ENCODE data around the gene TMEM132A.

The TMEM132A gene

DNA sequence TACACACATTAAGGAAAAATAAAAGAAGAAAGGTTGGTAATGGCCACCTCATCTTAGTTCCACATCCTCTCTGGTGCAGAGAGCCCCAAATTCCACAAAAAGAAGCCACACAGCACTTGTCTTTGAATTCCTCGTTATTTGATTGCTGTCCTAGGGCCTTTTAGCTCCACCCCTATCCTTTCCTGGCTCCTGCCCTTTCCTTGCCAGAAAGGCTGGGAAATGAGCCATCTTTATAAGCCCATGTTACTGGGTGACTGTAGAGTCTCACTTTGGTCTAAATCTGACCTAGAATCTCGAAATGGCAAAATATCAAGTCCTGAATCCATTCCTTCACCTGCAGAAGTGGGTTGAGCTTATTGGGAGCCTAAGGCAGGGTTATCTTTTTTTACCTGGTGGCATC, 4.3 kb upstream of the TMEM132A start:
- no peak overlapping the region for H3K4me3 ChIP-seq (ENCODE audit: low read depth, low read length)
- no peak for DNase-seq (ENCODE audit: low read depth)
- TF ChIP-seq MYC (IDR thresholded peaks at IDR 0.05; ENCODE audit: low read depth, low read length) (no peak), POLR2A (IDR thresholded peaks at IDR 0.05; ENCODE audit: extremely low read depth, insufficient read length) (no peak)
- TF ChIP-seq, protein P1, sequence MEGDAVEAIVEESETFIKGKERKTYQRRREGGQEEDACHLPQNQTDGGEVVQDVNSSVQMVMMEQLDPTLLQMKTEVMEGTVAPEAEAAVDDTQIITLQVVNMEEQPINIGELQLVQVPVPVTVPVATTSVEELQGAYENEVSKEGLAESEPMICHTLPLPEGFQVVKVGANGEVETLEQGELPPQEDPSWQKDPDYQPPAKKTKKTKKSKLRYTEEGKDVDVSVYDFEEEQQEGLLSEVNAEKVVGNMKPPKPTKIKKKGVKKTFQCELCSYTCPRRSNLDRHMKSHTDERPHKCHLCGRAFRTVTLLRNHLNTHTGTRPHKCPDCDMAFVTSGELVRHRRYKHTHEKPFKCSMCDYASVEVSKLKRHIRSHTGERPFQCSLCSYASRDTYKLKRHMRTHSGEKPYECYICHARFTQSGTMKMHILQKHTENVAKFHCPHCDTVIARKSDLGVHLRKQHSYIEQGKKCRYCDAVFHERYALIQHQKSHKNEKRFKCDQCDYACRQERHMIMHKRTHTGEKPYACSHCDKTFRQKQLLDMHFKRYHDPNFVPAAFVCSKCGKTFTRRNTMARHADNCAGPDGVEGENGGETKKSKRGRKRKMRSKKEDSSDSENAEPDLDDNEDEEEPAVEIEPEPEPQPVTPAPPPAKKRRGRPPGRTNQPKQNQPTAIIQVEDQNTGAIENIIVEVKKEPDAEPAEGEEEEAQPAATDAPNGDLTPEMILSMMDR (IDR thresholded peaks at IDR 0.05; ENCODE audit: low read depth, low read length) = no peak
- TF ChIP-seq, protein P2, sequence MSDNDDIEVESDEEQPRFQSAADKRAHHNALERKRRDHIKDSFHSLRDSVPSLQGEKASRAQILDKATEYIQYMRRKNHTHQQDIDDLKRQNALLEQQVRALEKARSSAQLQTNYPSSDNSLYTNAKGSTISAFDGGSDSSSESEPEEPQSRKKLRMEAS (IDR thresholded peaks at IDR 0.05; ENCODE audit: low read depth, low read length) = no peak

DNA sequence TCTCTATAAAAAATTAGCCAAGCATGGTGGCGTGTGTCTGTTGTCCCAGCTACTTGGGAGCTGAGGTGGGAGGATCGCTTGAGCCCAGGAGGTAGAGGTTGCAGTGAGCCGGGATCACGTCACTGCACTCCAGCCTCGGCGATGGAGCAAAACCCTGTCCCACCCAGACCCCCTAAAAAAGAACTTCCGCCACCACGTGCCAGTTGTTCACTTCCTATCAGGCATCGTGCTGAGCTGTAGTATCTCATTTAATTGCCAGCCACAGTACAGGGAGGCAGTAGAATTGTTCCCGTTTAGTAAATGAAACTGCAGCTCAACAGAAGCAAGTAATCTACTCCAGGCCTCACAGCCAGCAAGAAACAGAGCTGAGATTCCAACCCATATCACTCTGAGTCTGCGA, 3.0 kb upstream of the TMEM132A start:
- DNase-seq (ENCODE audit: low read depth) = no peak
- TF ChIP-seq MYC (IDR thresholded peaks at IDR 0.05; ENCODE audit: low read depth, low read length) = no peak
- TF ChIP-seq, protein P1 (IDR thresholded peaks at IDR 0.05; ENCODE audit: low read depth, low read length) = no peak
- no peak for TF ChIP-seq POLR2A (IDR thresholded peaks at IDR 0.05; ENCODE audit: extremely low read depth, insufficient read length)
- TF ChIP-seq, protein P2 (IDR thresholded peaks at IDR 0.05; ENCODE audit: low read depth, low read length) = no peak
- no peak overlapping the region for H3K4me3 ChIP-seq (ENCODE audit: low read depth, low read length)

DNA sequence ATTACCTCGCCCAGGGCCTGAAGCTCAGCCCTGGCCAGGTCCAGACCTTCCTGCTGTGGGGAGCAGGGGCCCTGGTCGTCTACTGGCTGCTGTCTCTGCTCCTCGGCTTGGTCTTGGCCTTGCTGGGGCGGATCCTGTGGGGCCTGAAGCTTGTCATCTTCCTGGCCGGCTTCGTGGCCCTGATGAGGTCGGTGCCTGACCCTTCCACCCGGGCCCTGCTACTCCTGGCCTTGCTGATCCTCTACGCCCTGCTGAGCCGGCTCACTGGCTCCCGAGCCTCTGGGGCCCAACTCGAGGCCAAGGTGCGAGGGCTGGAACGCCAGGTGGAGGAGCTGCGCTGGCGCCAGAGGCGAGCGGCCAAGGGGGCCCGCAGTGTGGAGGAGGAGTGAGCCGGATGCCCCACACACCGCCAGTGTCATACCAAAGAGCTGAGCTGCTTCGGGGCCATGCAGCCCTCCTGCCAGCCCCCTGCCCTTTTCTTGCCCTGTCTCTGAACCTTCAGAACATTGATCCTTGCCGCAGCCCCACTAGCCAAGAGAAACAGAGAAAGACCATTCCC, 2.4 kb upstream of the TMEM132A start:
- no peak for DNase-seq (ENCODE audit: low read depth)
- TF ChIP-seq, protein P1 (IDR thresholded peaks at IDR 0.05; ENCODE audit: low read depth, low read length) = no peak
- TF ChIP-seq POLR2A (IDR thresholded peaks at IDR 0.05; ENCODE audit: extremely low read depth, insufficient read length) = no peak
- TF ChIP-seq MYC (IDR thresholded peaks at IDR 0.05; ENCODE audit: low read depth, low read length) = no peak
- TF ChIP-seq, protein P2 (IDR thresholded peaks at IDR 0.05; ENCODE audit: low read depth, low read length) = no peak
- no peak overlapping the region for H3K4me3 ChIP-seq (ENCODE audit: low read depth, low read length)

DNA sequence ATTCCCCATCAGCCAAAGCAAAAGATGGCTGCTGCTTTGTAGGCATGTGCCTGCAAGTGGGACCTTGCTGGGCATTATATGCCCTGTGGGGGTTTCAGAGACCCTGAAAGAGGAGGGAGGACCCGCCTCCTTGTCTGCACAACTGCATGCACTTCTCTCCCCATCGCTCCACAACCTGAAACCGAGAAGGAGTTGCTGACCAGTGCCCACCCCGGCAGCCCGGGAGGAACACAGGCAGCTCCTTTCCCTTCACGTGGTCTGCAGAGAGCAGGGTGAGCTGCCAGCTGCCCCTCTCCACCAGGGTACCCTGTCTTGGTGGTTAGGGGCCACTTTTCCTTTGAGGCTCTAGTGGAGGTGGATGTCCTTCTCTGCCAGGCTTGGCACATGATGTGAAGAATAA, 1.4 kb upstream of the TMEM132A start:
- DNase-seq (ENCODE audit: low read depth) = no peak
- TF ChIP-seq, protein P1 (IDR thresholded peaks at IDR 0.05; ENCODE audit: low read depth, low read length) = no peak
- TF ChIP-seq POLR2A (IDR thresholded peaks at IDR 0.05; ENCODE audit: extremely low read depth, insufficient read length) = no peak
- TF ChIP-seq, protein P2 (IDR thresholded peaks at IDR 0.05; ENCODE audit: low read depth, low read length) = no peak
- no peak for TF ChIP-seq MYC (IDR thresholded peaks at IDR 0.05; ENCODE audit: low read depth, low read length)
- H3K4me3 ChIP-seq (ENCODE audit: low read depth, low read length) = no peak overlapping the region

DNA sequence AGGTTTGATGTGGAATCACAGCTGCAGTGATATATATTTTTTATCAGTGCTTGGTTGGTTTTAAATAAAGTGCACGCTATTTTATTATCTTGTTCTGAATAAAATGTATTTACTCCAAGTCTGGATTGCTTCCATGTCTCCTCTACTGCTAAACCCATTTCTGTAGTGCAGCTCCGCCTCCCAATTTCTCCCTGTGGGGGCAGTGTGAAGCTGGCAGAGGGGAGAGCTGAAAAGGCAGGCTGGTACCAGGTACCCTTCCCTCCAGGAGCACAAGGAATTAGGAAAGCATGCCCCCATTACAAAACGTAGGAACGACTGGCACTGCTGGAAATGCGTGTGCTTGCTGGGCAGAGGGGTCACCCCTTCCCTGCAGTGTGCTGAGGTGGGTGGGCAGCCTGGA, 934 bp upstream of the TMEM132A start:
- TF ChIP-seq MYC (IDR thresholded peaks at IDR 0.05; ENCODE audit: low read depth, low read length) (no peak), POLR2A (IDR thresholded peaks at IDR 0.05; ENCODE audit: extremely low read depth, insufficient read length) (no peak)
- TF ChIP-seq, protein P1 (IDR thresholded peaks at IDR 0.05; ENCODE audit: low read depth, low read length) = no peak
- TF ChIP-seq, protein P2 (IDR thresholded peaks at IDR 0.05; ENCODE audit: low read depth, low read length) = no peak
- no peak for DNase-seq (ENCODE audit: low read depth)
- no peak overlapping the region for H3K4me3 ChIP-seq (ENCODE audit: low read depth, low read length)

All from NB4 (cell line).